ENCODE measurements around the gene SLC12A7.
A peak's percentile ranks its signal among the peaks of the same experiment; 100 is the strongest.

Gene SLC12A7

GRCh38 chr5:1014346-1014745 lies 97.5 kb downstream of the SLC12A7 start:
- DNase-seq: no peak

GRCh38 chr5:1013948-1014301 lies 97.9 kb downstream of the SLC12A7 start:
- no peak for DNase-seq

GRCh38 chr5:1013238-1013947 lies 98.5 kb downstream of the SLC12A7 start:
- no peak for DNase-seq

GRCh38 chr5:1012900-1013237 lies 99.0 kb downstream of the SLC12A7 start:
- no peak for DNase-seq

- no peak for DNase-seq
Measured at GRCh38 chr5:1012313-1012841, 99.5 kb downstream of the SLC12A7 start.

GRCh38 chr5:1011741-1012312 lies 100.0 kb downstream of the SLC12A7 start:
- no peak for DNase-seq

GRCh38 chr5:1011226-1011631 lies 100.6 kb downstream of the SLC12A7 start:
- no peak for DNase-seq

GRCh38 chr5:1010641-1011046 lies 101.2 kb downstream of the SLC12A7 start:
- no peak for DNase-seq

- DNase-seq: no peak
Measured at GRCh38 chr5:1010181-1010510, 101.7 kb downstream of the SLC12A7 start.

- no peak for DNase-seq
Measured at GRCh38 chr5:1009359-1010180, 102.3 kb downstream of the SLC12A7 start.

GRCh38 chr5:1008451-1009358 lies 103.2 kb downstream of the SLC12A7 start, which contains the start of gene NKD2:
Gene NKD2 (plus strand): TSS chr5:1008802. CDS start chr5:1009058, 256 bp downstream.
- DNase-seq: no peak

GRCh38 chr5:1007681-1008450 lies 104.0 kb downstream of the SLC12A7 start:
- DNase-seq: no peak

GRCh38 chr5:1007221-1007680 lies 104.6 kb downstream of the SLC12A7 start:
- no peak for DNase-seq

GRCh38 chr5:1006656-1007071 lies 105.2 kb downstream of the SLC12A7 start:
- no peak for DNase-seq

GRCh38 chr5:1005904-1006655 lies 105.8 kb downstream of the SLC12A7 start:
- no peak for DNase-seq

GRCh38 chr5:1005249-1005851 lies 106.5 kb downstream of the SLC12A7 start:
- DNase-seq: no peak

GRCh38 chr5:1004461-1005248 lies 107.2 kb downstream of the SLC12A7 start:
- DNase-seq: no peak

- peak; percentile 75 for DNase-seq
Measured at GRCh38 chr5:1003296-1003937, 108.4 kb downstream of the SLC12A7 start.

- no peak for DNase-seq
Measured at GRCh38 chr5:1002836-1003235, 109.0 kb downstream of the SLC12A7 start.

GRCh38 chr5:1002271-1002546 lies 109.7 kb downstream of the SLC12A7 start:
- DNase-seq: no peak
